GM21723 (cell line): ENCODE measurements around the gene KRTAP12-1.

ENCODE experiments used
- ATAC-seq: cut with Tn5 transposase; IDR thresholded peaks from one replicate; pipeline ENCODE4 v1.9.1; 2021; ENCODE audit warnings: mild to moderate bottlenecking, moderate library complexity; ENCODE audit not compliant: unreplicated experiment

The KRTAP12-1 gene

GRCh38 chr21:44711327-44712202 lies 29.6 kb upstream of the KRTAP12-1 start, which contains the start of gene TSPEAR:
Gene TSPEAR, minus strand, starts transcription at chr21:44711572. Its CDS starts 58 bp downstream, at chr21:44711514.
- no peak for ATAC-seq

- no peak for ATAC-seq
These were observed 28.9 kb upstream of the KRTAP12-1 start for GRCh38 chr21:44710756-44711326.

- no peak for ATAC-seq
These were observed 28.3 kb upstream of the KRTAP12-1 start for GRCh38 chr21:44710294-44710665.

DNA sequence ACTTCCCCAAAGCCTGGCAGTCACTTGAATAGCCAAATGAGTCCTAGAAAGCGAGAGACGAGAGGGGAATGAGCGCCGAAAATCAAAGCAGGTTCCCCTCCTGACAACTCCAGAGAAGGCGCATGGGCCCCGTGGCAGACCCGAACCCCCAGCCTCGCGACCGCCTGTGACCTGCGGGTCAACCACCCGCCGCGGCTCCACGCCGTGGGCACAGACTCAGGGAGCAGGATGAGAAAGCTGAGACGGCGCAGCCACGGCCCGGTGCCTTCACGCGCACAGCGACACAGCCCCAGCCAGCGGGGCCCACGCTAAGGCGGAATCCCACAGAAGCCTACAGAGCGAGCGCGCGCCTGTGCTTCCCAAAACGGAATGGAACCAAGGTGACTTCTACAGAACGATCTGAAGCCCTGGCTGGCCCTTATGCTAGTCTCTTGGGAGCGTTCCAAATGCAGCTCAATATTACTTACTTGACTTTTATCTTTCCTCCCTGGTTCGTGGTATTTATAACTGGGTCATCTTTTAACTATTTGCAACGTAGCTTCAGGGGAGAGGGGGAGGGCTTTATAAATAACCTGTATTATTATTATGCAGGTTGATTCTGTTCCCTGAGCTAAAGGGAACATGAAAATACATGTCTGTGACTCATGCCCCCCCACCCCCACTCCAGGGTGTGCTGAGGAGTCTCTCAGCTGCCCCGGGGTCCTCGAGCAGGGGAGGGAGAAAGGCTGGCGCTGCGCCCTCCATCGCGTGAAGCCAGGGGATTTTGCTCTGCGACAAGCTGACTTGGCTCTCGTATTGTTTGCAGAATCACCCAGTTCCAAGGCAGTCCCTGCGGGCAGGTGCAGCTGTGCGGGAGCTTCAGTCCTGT lies 27.7 kb upstream of the KRTAP12-1 start:
- no peak for ATAC-seq

DNA sequence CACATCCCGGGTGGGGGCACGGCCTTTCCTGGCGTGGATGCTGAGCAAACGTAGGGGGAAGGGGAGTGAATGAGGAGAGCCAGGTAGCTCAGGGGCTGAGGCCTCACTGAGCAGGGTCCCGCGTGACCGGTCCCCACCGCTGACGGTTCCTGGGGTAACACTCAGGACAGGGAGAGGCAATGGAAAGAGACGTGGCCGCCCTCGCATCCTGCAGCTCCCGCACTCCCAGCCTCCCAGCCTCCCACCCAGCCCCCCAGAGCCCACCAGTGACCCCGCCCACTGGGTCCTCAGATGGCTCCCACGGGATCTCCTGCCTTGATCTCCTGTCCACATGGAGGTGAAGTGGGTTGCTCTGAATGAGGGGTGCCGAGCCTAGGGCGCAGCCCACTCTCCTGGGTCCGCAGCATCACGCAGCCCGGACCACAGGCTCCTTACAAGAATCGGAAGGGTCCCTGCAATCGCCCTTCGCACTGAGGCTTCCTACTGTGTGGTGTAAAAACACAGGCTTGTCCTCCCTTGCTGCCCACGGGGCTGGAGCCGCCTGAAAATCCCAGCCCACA lies 27.0 kb upstream of the KRTAP12-1 start:
- no peak for ATAC-seq

DNA sequence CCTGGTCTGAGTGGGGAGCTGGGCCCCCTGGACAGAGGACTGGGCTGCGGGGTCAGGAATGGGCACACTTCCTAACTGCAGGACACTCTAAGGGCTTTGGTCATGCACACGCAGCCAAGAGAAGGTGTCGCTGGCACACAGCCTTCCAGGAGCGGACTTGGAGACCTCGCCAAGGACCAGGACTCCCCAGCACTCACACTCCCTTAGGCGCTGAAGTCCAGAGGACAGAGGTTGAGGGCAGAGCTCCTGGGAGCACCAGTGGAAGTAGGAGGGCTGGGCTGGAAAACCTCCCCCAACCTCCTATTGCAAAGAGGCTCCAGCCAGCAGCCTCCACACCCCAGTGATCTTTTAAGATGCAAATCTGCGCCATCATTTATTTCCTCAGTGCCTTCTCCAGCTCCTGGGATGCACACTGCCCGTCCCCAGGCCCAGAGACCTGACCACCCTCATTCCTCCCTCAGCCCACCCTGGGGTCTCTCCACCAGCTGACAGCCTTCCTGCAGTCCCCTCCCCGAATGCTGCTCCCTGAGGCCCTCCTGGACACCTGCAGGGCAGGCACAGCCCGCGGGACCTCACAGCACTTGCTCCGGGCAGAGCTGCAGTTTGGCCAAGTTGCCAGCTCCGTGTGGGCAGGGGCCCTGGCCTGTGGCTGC lies 26.4 kb upstream of the KRTAP12-1 start:
- no peak for ATAC-seq

- ATAC-seq: no peak
These were observed 25.0 kb upstream of the KRTAP12-1 start for GRCh38 chr21:44706706-44707581.

GRCh38 chr21:44706026-44706705 lies 24.2 kb upstream of the KRTAP12-1 start:
- no peak for ATAC-seq

- ATAC-seq: no peak
These were observed 22.7 kb upstream of the KRTAP12-1 start for GRCh38 chr21:44704636-44705001.

DNA sequence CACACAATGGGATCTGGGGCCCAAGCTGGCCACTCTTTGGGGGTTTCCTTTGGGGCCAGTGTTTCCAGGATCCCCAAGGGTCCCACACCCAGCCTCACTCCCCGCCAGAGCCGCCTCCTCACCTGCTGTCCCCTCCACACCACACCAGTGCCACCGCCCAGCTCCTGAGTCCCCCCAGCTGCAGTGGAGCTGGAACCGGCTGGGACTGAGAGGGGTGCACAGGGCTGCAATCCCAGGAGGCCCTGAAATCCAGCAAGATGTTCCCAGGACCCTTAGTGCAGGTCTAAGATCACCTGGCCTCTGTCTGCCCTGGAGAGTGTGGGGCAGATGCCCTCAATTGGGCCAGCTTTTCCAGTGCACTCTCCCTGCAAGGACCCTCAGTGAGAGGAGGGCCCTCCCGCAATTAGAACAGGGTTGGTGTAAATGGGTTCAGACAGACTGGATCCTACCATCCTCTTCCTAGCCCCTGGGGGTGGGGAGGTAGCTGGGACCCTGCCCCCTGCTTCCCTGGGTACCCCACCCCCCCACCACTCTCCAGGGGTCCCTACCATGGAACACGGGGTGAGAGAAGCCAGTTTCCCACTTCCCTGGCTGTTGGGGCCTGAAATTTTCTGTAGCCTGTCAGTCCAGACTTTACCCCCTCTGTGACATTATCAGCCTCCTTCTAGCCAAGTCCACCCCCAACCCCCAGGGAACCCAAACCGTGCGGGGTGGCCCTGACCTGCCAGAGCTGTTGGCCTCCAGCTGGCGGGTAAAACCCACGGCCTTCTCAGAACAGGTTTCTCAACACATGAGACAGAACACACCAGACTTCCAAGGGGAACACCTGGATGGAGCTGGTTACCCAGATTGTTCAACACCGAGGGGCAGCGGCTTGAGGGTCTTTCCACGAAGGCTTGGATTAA lies 22.0 kb upstream of the KRTAP12-1 start:
- ATAC-seq: no peak

DNA sequence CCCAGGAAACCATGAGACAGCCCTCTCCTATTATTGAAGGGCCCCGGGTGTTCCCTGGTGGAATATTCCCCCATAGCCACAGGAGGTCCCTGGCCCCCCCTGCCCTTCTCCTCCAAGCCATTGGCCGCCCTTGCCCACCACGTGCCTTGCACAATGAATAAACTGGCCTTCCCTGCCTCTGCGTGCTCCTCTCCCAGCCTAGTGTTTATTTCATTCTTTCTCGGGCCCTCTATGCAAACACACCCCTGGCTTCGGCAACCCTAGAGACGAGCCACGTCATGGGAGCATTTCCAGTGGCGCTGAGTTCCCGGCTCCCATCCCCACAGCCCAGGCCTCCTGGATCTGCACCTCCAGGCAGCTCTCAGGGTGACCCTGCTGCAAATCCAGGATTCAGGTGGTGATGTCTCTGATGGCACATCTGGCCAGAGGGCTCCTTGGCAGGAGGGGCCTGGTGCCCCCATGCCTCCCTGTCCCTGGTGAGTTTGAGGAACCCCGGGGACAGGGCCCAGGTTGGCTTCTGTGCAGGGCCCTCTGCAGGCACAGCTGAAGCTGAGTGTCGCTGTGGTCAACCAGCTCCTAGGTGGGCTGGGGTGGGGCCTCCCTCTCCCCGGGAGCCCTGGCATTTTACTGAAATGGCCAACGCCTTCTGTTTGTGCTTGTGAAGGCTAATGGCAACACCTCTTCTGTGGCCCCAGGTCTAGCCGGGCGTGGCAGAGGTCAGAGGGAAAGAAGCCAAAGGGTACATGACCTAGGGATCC lies 21.2 kb upstream of the KRTAP12-1 start:
- no peak for ATAC-seq

GRCh38 chr21:44702111-44702972 lies 20.4 kb upstream of the KRTAP12-1 start:
- no peak for ATAC-seq

DNA sequence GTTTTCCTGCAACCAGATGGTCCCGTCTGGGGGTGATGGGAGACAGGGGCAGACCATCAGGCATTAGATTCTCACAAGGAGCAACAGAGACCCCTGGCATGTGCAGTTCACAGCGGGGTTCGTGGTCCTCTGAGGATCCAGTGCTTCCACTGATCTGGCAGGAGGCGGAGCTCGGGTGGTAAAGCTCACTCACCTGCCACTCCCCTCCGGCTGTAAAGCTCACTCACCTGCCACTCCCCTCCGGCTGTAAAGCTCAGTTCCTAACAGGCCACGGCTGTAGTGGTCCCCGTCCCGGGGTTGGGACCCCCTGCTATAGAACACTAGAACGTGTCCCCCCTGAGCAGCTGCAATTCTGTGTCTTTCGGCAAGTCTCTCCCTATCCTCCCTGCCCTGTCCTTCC lies 19.6 kb upstream of the KRTAP12-1 start:
- no peak for ATAC-seq

DNA sequence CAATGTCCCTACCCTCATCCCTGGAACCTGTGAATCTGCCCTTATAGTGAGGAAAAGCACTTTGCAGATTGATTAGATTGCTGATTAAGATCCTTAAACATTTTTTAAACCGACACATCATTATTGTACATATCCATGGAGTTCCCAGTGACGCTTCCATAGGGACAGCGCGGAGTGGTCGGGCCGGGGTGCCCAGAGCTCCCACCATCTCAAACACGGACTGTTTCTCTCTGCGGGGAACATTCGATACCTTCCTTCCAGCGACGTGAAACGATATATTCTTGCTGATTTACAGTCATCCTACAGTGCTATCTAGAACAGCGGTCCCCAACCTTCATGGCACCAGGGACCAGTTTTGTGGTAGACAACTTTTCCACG lies 19.0 kb upstream of the KRTAP12-1 start:
- no peak for ATAC-seq

- no peak for ATAC-seq
These were observed 18.4 kb upstream of the KRTAP12-1 start for GRCh38 chr21:44700101-44701022.
